Astrocyte (in vitro differentiated cells and primary cell): ENCODE results near the gene ZNF273. TPM values are rescaled to one million over a fixed set of nuclear protein-coding genes. Genes with fewer than 3 reads are reported as not detected.
"Not testable (repeated sequence)": the region's sequence is repeated elsewhere in the genome, so short reads cannot be mapped to it uniquely, and the experiment has no call there.

Experiments used
- DNase-seq: peaks from one replicate; pipeline ENCODE4 v3.0.0-alpha.2; 2010; ENCODE audit warnings: low read depth
- FAIRE-seq: peaks from 2 replicates; lab custom pipeline; 2011; peaks lifted over from hg19 to GRCh38; lab: Jason Lieb, UNC
- H2AFZ ChIP-seq: 2 replicates; pipeline ENCODE4 v1.6.0; 2012; ENCODE audit warnings: low read depth, low read length, inconsistent platforms
- H3K27ac ChIP-seq: 2 replicates; pipeline ENCODE4 v1.5.1; 2011; ENCODE audit warnings: low read depth, low read length, inconsistent platforms
- H3K27me3 ChIP-seq: 2 replicates; pipeline ENCODE4 v1.6.0; 2011; ENCODE audit warnings: low read length, inconsistent platforms; ENCODE audit not compliant: insufficient read depth
- H3K36me3 ChIP-seq: 2 replicates; pipeline ENCODE4 v1.5.1; 2011; ENCODE audit warnings: low read length, inconsistent platforms; ENCODE audit not compliant: insufficient read depth
- H3K4me1 ChIP-seq: 2 replicates; pipeline ENCODE4 v1.5.1; 2011; ENCODE audit warnings: low read length, inconsistent platforms; ENCODE audit not compliant: insufficient read depth
- H3K4me2 ChIP-seq: 2 replicates; pipeline ENCODE4 v1.6.0; 2012; ENCODE audit warnings: low read length, inconsistent platforms
- H3K4me3 ChIP-seq: 2 replicates; pipeline ENCODE4 v1.5.1; 2011; ENCODE audit warnings: low read depth, mild to moderate bottlenecking, low read length, inconsistent platforms; ENCODE audit not compliant: insufficient read depth
- H3K79me2 ChIP-seq: 2 replicates; pipeline ENCODE4 v1.6.0; 2012; ENCODE audit warnings: mild to moderate bottlenecking, low read length, inconsistent platforms; ENCODE audit not compliant: insufficient read depth
- H3K9ac ChIP-seq: 2 replicates; pipeline ENCODE4 v1.6.0; 2012; ENCODE audit warnings: mild to moderate bottlenecking, low read length, inconsistent platforms
- H3K9me3 ChIP-seq: 2 replicates; pipeline ENCODE4 v1.5.1; 2012; ENCODE audit warnings: low read depth, mild to moderate bottlenecking, low read length, inconsistent platforms; ENCODE audit not compliant: insufficient read depth
- H4K20me1 ChIP-seq: 2 replicates; pipeline ENCODE4 v1.6.0; 2012; ENCODE audit warnings: low read length, inconsistent platforms; ENCODE audit not compliant: insufficient read depth
- H3K27ac Mint-ChIP-seq: one replicate; pipeline ENCODE4 v1.8.0; 2021; ENCODE audit warnings: mild to moderate bottlenecking, mixed read lengths; ENCODE audit not compliant: unreplicated experiment
- H3K27me3 Mint-ChIP-seq: one replicate; pipeline ENCODE4 v1.8.0; 2021; ENCODE audit warnings: low read depth, mixed read lengths; ENCODE audit not compliant: unreplicated experiment
- H3K36me3 Mint-ChIP-seq: one replicate; pipeline ENCODE4 v1.8.0; 2021; ENCODE audit warnings: low read depth, mixed read lengths; ENCODE audit not compliant: unreplicated experiment
- H3K4me1 Mint-ChIP-seq: one replicate; pipeline ENCODE4 v1.8.0; 2021; ENCODE audit warnings: low read depth, mixed read lengths; ENCODE audit not compliant: unreplicated experiment
- H3K4me3 Mint-ChIP-seq: one replicate; pipeline ENCODE4 v1.8.0; 2021; ENCODE audit warnings: mild to moderate bottlenecking, moderate library complexity, mixed read lengths; ENCODE audit not compliant: unreplicated experiment
- H3K9me3 Mint-ChIP-seq: one replicate; pipeline ENCODE4 v1.8.0; 2021; ENCODE audit warnings: mild to moderate bottlenecking, mixed read lengths; ENCODE audit not compliant: unreplicated experiment
- CTCF ChIP-seq: IDR thresholded peaks from 2 replicates; pipeline ENCODE4 v1.5.1; 2011; ENCODE audit warnings: low read depth, mild to moderate bottlenecking, inconsistent platforms, low read length, moderate library complexity; ENCODE audit not compliant: insufficient read depth
- EZH2 ChIP-seq: IDR thresholded peaks from 2 replicates; pipeline ENCODE4 v1.6.1; 2012; ENCODE audit warnings: mild to moderate bottlenecking, low read length, inconsistent platforms; ENCODE audit not compliant: insufficient read depth
- total RNA-seq: library from RNA; stranded (reverse); gene quantifications from 2 replicates; pipeline ENCODE4 v1.2.1, GENCODE V29; 2021

Gene ZNF273
- total RNA-seq, 1 donor from 2014 or later, result 5.0 TPM

GRCh38 chr7:64888901-64889685, 14.0 kb upstream of the ZNF273 start:
- Histone ChIP-seq H3K27me3 (peaks cover 12% of the 10 kb centered on the region), H4K20me1 (no peaks in the 10 kb centered on the region), H3K4me3 (peak overlapping the region; percentile 5), H3K4me2 (peak overlapping the region; percentile 82), H3K36me3 (no peaks in the 10 kb centered on the region), H3K4me1 (no peaks in the 10 kb centered on the region), H3K27ac (no peak overlapping the region), H2AFZ (peak overlapping the region; percentile 73), H3K9ac (no peak overlapping the region), H3K79me2 (no peaks in the 10 kb centered on the region), H3K9me3 (peaks cover 5% of the 10 kb centered on the region)
- DNase-seq (no peak), FAIRE-seq (no peak)
- Mint-ChIP-seq H3K36me3 (no peaks in the 10 kb centered on the region), H3K4me1 (no peaks in the 10 kb centered on the region), H3K9me3 (peaks cover 8% of the 10 kb centered on the region), H3K27ac (no peak overlapping the region), H3K27me3 (peaks cover 71% of the 10 kb centered on the region), H3K4me3 (peak overlapping the region; percentile 80)
- no peak for TF ChIP-seq CTCF
- peak; percentile 70 for TF ChIP-seq EZH2

- no peaks in the 10 kb centered on the region for H3K4me1 ChIP-seq
- no peaks in the 10 kb centered on the region for H3K79me2 ChIP-seq
- H3K9me3 Mint-ChIP-seq, result peaks cover 4% of the 10 kb centered on the region
- no peak overlapping the region for H3K27ac Mint-ChIP-seq
- H2AFZ ChIP-seq, result no peak overlapping the region
- peaks cover 5% of the 10 kb centered on the region for H3K9me3 ChIP-seq
- TF ChIP-seq EZH2 (no peak), CTCF (no peak)
- no peak overlapping the region for H3K4me3 ChIP-seq
- H3K36me3 Mint-ChIP-seq, result no peaks in the 10 kb centered on the region
- no peak for DNase-seq
- H3K36me3 ChIP-seq, result no peaks in the 10 kb centered on the region
- H3K27me3 ChIP-seq, result peaks cover 12% of the 10 kb centered on the region
- H3K4me3 Mint-ChIP-seq, result no peak overlapping the region
- H3K27ac ChIP-seq, result no peak overlapping the region
- H4K20me1 ChIP-seq, result no peaks in the 10 kb centered on the region
- no peaks in the 10 kb centered on the region for H3K4me1 Mint-ChIP-seq
- no peak overlapping the region for H3K9ac ChIP-seq
- H3K4me2 ChIP-seq, result peak overlapping the region; percentile 82
- no peak for FAIRE-seq
- peaks cover 65% of the 10 kb centered on the region for H3K27me3 Mint-ChIP-seq
Observed at GRCh38 chr7:64889686-64890162, 13.3 kb upstream of the ZNF273 start.

GRCh38 chr7:64890273-64890672, 12.8 kb upstream of the ZNF273 start:
- H4K20me1 ChIP-seq, FAIRE-seq, H3K27ac ChIP-seq, H2AFZ ChIP-seq, H3K9me3 Mint-ChIP-seq, H3K4me2 ChIP-seq, H3K79me2 ChIP-seq, H3K36me3 Mint-ChIP-seq, H3K4me1 Mint-ChIP-seq, DNase-seq, H3K36me3 ChIP-seq, H3K9me3 ChIP-seq, H3K4me3 ChIP-seq, H3K9ac ChIP-seq, H3K27ac Mint-ChIP-seq, H3K4me1 ChIP-seq, H3K4me3 Mint-ChIP-seq: not testable (repeated sequence)
- peaks cover 61% of the 10 kb centered on the region for H3K27me3 Mint-ChIP-seq
- peaks cover 12% of the 10 kb centered on the region for H3K27me3 ChIP-seq
